ENCODE measurements around the gene LAIR2.

- TF ChIP-seq CTCF (conservative IDR thresholded peaks at IDR 0.05) (no peak), EZH2 (IDR thresholded peaks at IDR 0.05; ENCODE audit: low read depth) (no peak)
Measured at GRCh38 chr19:54535601-54536000, 33.0 kb downstream of the LAIR2 start.

All from PC-9 (cell line).